Measurements from ENCODE around the gene TRDMT1. TPM values are rescaled to one million over a fixed set of nuclear protein-coding genes. Genes with fewer than 3 reads are reported as not detected.

TRDMT1 gene
- polyA plus RNA-seq, 1 donor from 2014 or later = 25.4 TPM

GRCh38 chr10:17177014-17177413 lies 24.5 kb downstream of the TRDMT1 start:
- Histone ChIP-seq H3K79me2 (replicated peaks; ENCODE audit: insufficient read depth, low read length) (peaks cover 6% of the 10 kb centered on the region), H3K27me3 (ENCODE audit: insufficient read depth, low read depth, low read length) (no peaks in the 10 kb centered on the region), H2AFZ (ENCODE audit: low read depth, low read length) (no peak overlapping the region), H3K27ac (ENCODE audit: low read length) (no peak overlapping the region), H3K4me3 (ENCODE audit: low read length) (no peak overlapping the region), H3K9me3 (ENCODE audit: low read length) (no peaks in the 10 kb centered on the region), H3K36me3 (ENCODE audit: insufficient read depth, low read length) (no peaks in the 10 kb centered on the region), H3K4me2 (ENCODE audit: low read length) (no peak overlapping the region), H3K9me2 (ENCODE audit: insufficient read depth, low read length) (no peaks in the 10 kb centered on the region), H4K20me1 (ENCODE audit: insufficient read depth) (no peaks in the 10 kb centered on the region), H3F3A (ENCODE audit: insufficient read depth, low read length, poor library complexity, severe bottlenecking) (no peaks in the 10 kb centered on the region), H3K9ac (ENCODE audit: low read length) (no peak overlapping the region)
- no peak for TF ChIP-seq TAF1 (IDR thresholded peaks at IDR 0.05; ENCODE audit: low read depth)
- TF ChIP-seq MXI1 (conservative IDR thresholded peaks at IDR 0.05; ENCODE audit: poor library complexity, severe bottlenecking) = no peak

- H3K4me3 ChIP-seq (ENCODE audit: low read length) = no peak overlapping the region
- no peaks in the 10 kb centered on the region for H3F3A ChIP-seq (ENCODE audit: insufficient read depth, low read length, poor library complexity, severe bottlenecking)
- H3K27me3 ChIP-seq (ENCODE audit: insufficient read depth, low read depth, low read length) = no peaks in the 10 kb centered on the region
- H3K9ac ChIP-seq (ENCODE audit: low read length) = no peak overlapping the region
- H4K20me1 ChIP-seq (ENCODE audit: insufficient read depth) = no peaks in the 10 kb centered on the region
- H3K79me2 ChIP-seq (replicated peaks; ENCODE audit: insufficient read depth, low read length) = peaks cover 3% of the 10 kb centered on the region
- no peak overlapping the region for H3K4me2 ChIP-seq (ENCODE audit: low read length)
- no peak for TF ChIP-seq RAD21 (conservative IDR thresholded peaks at IDR 0.05)
- TF ChIP-seq POLR2AphosphoS5 (IDR thresholded peaks at IDR 0.05) = no peak
- no peak for TF ChIP-seq EP300 (conservative IDR thresholded peaks at IDR 0.05; ENCODE audit: poor library complexity, severe bottlenecking)
- TF ChIP-seq, protein P1, sequence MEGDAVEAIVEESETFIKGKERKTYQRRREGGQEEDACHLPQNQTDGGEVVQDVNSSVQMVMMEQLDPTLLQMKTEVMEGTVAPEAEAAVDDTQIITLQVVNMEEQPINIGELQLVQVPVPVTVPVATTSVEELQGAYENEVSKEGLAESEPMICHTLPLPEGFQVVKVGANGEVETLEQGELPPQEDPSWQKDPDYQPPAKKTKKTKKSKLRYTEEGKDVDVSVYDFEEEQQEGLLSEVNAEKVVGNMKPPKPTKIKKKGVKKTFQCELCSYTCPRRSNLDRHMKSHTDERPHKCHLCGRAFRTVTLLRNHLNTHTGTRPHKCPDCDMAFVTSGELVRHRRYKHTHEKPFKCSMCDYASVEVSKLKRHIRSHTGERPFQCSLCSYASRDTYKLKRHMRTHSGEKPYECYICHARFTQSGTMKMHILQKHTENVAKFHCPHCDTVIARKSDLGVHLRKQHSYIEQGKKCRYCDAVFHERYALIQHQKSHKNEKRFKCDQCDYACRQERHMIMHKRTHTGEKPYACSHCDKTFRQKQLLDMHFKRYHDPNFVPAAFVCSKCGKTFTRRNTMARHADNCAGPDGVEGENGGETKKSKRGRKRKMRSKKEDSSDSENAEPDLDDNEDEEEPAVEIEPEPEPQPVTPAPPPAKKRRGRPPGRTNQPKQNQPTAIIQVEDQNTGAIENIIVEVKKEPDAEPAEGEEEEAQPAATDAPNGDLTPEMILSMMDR (IDR thresholded peaks at IDR 0.05; ENCODE audit: poor library complexity, severe bottlenecking) = no peak
- no peak for TF ChIP-seq SMC3 (conservative IDR thresholded peaks at IDR 0.05; ENCODE audit: poor library complexity)
- no peak for TF ChIP-seq EZH2 (IDR thresholded peaks at IDR 0.05; ENCODE audit: borderline replicate concordance, insufficient read depth, low read length, poor library complexity, severe bottlenecking)
- TF ChIP-seq, protein P2, sequence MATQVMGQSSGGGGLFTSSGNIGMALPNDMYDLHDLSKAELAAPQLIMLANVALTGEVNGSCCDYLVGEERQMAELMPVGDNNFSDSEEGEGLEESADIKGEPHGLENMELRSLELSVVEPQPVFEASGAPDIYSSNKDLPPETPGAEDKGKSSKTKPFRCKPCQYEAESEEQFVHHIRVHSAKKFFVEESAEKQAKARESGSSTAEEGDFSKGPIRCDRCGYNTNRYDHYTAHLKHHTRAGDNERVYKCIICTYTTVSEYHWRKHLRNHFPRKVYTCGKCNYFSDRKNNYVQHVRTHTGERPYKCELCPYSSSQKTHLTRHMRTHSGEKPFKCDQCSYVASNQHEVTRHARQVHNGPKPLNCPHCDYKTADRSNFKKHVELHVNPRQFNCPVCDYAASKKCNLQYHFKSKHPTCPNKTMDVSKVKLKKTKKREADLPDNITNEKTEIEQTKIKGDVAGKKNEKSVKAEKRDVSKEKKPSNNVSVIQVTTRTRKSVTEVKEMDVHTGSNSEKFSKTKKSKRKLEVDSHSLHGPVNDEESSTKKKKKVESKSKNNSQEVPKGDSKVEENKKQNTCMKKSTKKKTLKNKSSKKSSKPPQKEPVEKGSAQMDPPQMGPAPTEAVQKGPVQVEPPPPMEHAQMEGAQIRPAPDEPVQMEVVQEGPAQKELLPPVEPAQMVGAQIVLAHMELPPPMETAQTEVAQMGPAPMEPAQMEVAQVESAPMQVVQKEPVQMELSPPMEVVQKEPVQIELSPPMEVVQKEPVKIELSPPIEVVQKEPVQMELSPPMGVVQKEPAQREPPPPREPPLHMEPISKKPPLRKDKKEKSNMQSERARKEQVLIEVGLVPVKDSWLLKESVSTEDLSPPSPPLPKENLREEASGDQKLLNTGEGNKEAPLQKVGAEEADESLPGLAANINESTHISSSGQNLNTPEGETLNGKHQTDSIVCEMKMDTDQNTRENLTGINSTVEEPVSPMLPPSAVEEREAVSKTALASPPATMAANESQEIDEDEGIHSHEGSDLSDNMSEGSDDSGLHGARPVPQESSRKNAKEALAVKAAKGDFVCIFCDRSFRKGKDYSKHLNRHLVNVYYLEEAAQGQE (IDR thresholded peaks at IDR 0.05; ENCODE audit: borderline replicate concordance) = no peak
- no peak for TF ChIP-seq MXI1 (conservative IDR thresholded peaks at IDR 0.05; ENCODE audit: poor library complexity, severe bottlenecking)
- TF ChIP-seq TAF1 (IDR thresholded peaks at IDR 0.05; ENCODE audit: low read depth) = no peak
- H2AFZ ChIP-seq (ENCODE audit: low read depth, low read length) = no peak overlapping the region
- H3K36me3 ChIP-seq (ENCODE audit: insufficient read depth, low read length) = no peaks in the 10 kb centered on the region
- no peak overlapping the region for H3K27ac ChIP-seq (ENCODE audit: low read length)
- H3K9me2 ChIP-seq (ENCODE audit: insufficient read depth, low read length) = no peaks in the 10 kb centered on the region
- H3K9me3 ChIP-seq (ENCODE audit: low read length) = no peaks in the 10 kb centered on the region
Measured at GRCh38 chr10:17176091-17176490, 25.4 kb downstream of the TRDMT1 start.

- no peaks in the 10 kb centered on the region for H3K9me3 ChIP-seq (ENCODE audit: low read length)
- no peak overlapping the region for H3K27ac ChIP-seq (ENCODE audit: low read length)
- no peak overlapping the region for H2AFZ ChIP-seq (ENCODE audit: low read depth, low read length)
- TF ChIP-seq, protein P2 (IDR thresholded peaks at IDR 0.05; ENCODE audit: borderline replicate concordance) = no peak
- TF ChIP-seq MXI1 (conservative IDR thresholded peaks at IDR 0.05; ENCODE audit: poor library complexity, severe bottlenecking) = no peak
- no peak for TF ChIP-seq POLR2AphosphoS5 (IDR thresholded peaks at IDR 0.05)
- TF ChIP-seq SMC3 (conservative IDR thresholded peaks at IDR 0.05; ENCODE audit: poor library complexity) = no peak
- TF ChIP-seq, protein P1 (IDR thresholded peaks at IDR 0.05; ENCODE audit: poor library complexity, severe bottlenecking) = no peak
- TF ChIP-seq EP300 (conservative IDR thresholded peaks at IDR 0.05; ENCODE audit: poor library complexity, severe bottlenecking) = no peak
- TF ChIP-seq RAD21 (conservative IDR thresholded peaks at IDR 0.05) = no peak
- no peak for TF ChIP-seq EZH2 (IDR thresholded peaks at IDR 0.05; ENCODE audit: borderline replicate concordance, insufficient read depth, low read length, poor library complexity, severe bottlenecking)
- no peak for TF ChIP-seq TAF1 (IDR thresholded peaks at IDR 0.05; ENCODE audit: low read depth)
- H3K79me2 ChIP-seq (replicated peaks; ENCODE audit: insufficient read depth, low read length) = peaks cover 3% of the 10 kb centered on the region
- H3F3A ChIP-seq (ENCODE audit: insufficient read depth, low read length, poor library complexity, severe bottlenecking) = no peaks in the 10 kb centered on the region
- H3K9me2 ChIP-seq (ENCODE audit: insufficient read depth, low read length) = no peaks in the 10 kb centered on the region
- H3K27me3 ChIP-seq (ENCODE audit: insufficient read depth, low read depth, low read length) = no peaks in the 10 kb centered on the region
- no peaks in the 10 kb centered on the region for H4K20me1 ChIP-seq (ENCODE audit: insufficient read depth)
- H3K36me3 ChIP-seq (ENCODE audit: insufficient read depth, low read length) = no peaks in the 10 kb centered on the region
- H3K9ac ChIP-seq (ENCODE audit: low read length) = no peak overlapping the region
- no peak overlapping the region for H3K4me2 ChIP-seq (ENCODE audit: low read length)
- no peak overlapping the region for H3K4me3 ChIP-seq (ENCODE audit: low read length)
Measured at GRCh38 chr10:17175551-17175950, 25.9 kb downstream of the TRDMT1 start.
